HT1080 (cell line): ENCODE measurements around the gene TBXT. TPM values are rescaled to one million over a fixed set of nuclear protein-coding genes. Genes with fewer than 3 reads are reported as not detected.
A peak's percentile ranks its signal among the peaks of the same experiment; 100 is the strongest.

Experiments
- DNase-seq: peaks from one replicate; pipeline ENCODE4 v3.0.0-alpha.2; 2015; ENCODE audit warnings: low read depth
- small RNA-seq: library from RNA; depleted of rRNA; stranded (forward); fragments of <200 nt; gene quantifications from one replicate; pipeline ENCODE3, GENCODE V24; 2014
- total RNA-seq: library from RNA; depleted of rRNA; stranded (reverse); fragments of >200 nt; shearing (Covaris generic); gene quantifications from 2 replicates; pipeline ENCODE4 v1.2.3, GENCODE V29; 2014; rRNA removed

The TBXT gene
- total RNA-seq, 1 experiment from 2014 or later, result not detected

DNA sequence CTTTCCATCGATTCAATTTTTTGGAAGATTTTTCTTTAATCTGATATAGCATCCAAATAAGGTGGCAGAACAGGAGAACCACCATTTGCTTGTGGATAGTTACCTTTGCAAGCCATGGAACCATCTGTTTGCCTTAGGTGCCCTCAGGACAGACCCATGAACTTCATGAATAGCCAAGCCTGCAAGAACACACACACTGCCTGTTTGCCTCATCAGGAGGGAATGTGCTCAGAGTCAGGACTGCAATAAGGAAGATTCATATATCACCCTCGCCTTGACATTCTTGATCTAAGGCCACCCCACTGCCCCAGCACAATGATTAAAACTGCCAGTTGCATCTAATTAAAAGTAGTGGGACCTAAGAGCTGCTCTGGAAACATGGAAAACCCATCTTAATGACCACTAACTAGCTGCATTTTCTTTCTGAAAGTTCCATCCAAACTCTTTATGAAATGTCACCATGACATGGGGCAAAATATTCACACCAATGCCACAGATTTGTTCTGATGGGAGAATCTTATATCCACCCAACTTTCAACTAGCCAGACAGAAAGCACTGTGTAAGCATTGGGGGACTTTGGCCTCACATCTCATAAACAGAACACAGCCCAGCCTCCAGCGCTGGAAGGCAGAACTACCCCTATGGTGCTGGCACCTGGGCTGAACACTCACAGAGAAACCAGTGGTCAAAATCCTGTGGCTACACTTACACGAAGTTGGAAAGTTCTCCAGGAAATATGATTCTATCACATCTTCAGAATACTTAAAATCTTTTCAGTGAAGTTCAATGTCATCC lies 48.3 kb downstream of the TBXT start:
- no peak for DNase-seq

DNA sequence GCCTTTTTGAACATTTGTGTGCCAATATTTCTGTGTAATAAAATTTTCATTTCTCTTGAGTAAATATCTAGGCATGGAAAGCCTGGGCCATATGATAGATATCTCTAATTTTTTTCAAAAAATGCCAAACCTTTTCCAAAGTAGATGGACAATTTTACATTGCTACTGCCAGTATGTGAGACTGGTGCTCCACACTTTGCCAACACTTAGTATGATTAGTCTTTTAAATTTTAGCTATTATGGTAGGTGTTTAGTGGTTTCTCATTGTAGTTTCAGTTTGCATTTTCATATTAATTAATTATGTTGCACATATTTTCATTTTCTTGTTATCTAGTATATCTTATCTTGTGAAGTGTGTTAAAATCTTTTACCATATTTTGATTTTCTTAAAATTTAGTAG lies 52.0 kb downstream of the TBXT start:
- no peak for DNase-seq

DNA sequence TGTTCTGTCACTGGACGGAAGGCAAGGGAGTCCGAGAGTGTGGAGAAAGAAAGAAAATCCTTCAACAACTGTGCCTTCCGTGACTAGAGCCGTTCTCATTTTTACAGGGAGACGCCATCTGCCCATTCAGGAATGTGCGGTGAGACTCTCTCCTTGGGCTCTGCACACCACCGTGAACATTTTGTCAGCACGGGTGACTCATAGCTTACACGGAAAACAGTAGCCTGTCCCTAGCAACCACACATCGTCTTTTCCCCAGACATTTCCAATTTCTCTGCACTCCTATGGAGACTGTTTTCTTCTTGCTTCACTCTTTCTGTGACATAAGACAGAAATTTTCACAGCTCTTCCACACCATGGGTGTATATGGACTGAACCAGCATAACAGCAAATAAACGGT lies 55.1 kb downstream of the TBXT start:
- DNase-seq, result peak; percentile 82

DNA sequence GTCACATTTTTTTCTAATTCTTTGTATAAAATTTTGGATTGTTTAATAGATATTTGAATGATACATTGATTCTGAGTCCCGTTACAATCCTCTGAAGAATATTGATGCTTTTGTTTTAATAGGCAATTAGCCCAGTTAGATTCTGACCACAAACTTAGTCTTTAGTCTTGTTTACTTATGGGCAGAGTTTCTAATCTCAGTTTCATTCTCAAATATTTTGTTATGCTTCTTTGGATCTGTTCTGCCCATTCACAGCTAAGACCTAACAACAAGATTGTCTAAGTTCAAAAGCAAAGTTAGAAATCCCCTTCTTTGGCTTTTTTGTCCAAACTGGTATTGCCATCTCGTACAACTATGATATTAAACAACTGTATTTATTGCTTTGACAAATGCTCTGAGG lies 58.0 kb downstream of the TBXT start:
- no peak for DNase-seq

Small RNA genes within 50 kb of the gene (small RNA-seq; reads per million reads assigned to genes)
- gene RNU6-153P, result not detected

Other genes starting within 250 kb of the TBXT start
- not detected in 2 replicates for gene PRR18, start 140.5 kb upstream of the TBXT start, total RNA-seq
- gene SFT2D1, start 174.7 kb upstream of the TBXT start, total RNA-seq, result 49.7 and 67.1 TPM in 2 replicates
- 38.4 and 39.6 TPM in 2 replicates for gene MPC1, start 215.1 kb upstream of the TBXT start, total RNA-seq